ENCODE results near the gene EML3.

The EML3 gene

DNA sequence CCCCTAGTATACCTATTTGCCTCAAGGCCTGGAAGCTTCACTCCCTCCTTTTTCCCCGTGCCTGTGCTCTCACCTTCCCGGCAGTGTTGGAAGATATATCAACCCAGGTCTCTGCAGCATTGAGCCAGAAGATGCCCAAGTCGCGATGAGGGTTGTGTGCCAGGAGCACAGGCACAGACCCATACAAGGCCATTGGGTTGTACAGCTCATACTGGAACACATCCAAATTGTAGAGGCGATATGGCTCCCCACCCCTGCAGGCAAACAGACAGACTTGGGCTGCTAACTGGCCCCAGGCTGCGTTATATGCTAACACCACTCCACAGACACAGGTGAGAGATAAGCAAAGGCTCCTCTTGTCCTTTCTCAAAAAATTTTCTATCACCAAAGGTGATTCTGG, 19.9 kb upstream of the EML3 start:
- no peak for ATAC-seq
- TF ChIP-seq CREB5 (CRISPR knock-in tag; IDR thresholded peaks at IDR 0.05; ENCODE audit: low read depth) (no peak), ESRRG (CRISPR knock-in tag; IDR thresholded peaks at IDR 0.05) (no peak), TOX (CRISPR knock-in tag; IDR thresholded peaks at IDR 0.05; ENCODE audit: borderline replicate concordance) (no peak), ZNF70 (CRISPR knock-in tag; IDR thresholded peaks at IDR 0.05) (no peak), ZFP3 (CRISPR knock-in tag; IDR thresholded peaks at IDR 0.05) (no peak), ISL1 (CRISPR knock-in tag; IDR thresholded peaks at IDR 0.05) (no peak), ZNF8 (CRISPR knock-in tag; IDR thresholded peaks at IDR 0.05) (no peak)

DNA sequence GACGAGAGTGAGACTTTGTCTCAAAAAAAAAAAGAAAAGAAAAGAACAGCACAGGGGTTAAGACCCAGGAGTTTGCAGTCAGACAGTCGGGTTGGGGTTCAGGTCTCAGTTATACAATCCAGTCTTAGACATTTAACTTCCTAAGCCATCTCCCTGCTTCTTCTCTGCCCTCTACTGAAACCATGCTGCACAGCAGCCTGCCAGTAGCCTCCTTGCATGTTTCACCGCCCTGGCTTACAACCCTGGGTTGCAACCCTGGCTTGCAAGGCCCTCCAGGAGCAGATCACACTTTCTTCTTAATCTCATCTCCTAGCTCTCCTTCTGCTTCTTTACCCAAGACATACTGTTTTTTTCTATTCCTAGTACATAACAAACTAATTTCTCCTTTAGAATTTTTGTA, 15.1 kb upstream of the EML3 start:
- TF ChIP-seq RARB (CRISPR knock-in tag; IDR thresholded peaks at IDR 0.05) (no peak), ZNF8 (CRISPR knock-in tag; IDR thresholded peaks at IDR 0.05) (no peak), ESRRG (CRISPR knock-in tag; IDR thresholded peaks at IDR 0.05) (no peak), GLIS3 (CRISPR knock-in tag; IDR thresholded peaks at IDR 0.05) (no peak), PATZ1 (CRISPR knock-in tag; IDR thresholded peaks at IDR 0.05; ENCODE audit: borderline replicate concordance) (no peak), BACH2 (CRISPR knock-in tag; IDR thresholded peaks at IDR 0.05; ENCODE audit: borderline replicate concordance) (no peak), PPARA (CRISPR knock-in tag; IDR thresholded peaks at IDR 0.05; ENCODE audit: borderline replicate concordance) (no peak), TOX (CRISPR knock-in tag; IDR thresholded peaks at IDR 0.05; ENCODE audit: borderline replicate concordance) (no peak), ZNF70 (CRISPR knock-in tag; IDR thresholded peaks at IDR 0.05) (no peak), ZNF565 (CRISPR knock-in tag; conservative IDR thresholded peaks at IDR 0.05; ENCODE audit: low read depth) (no peak)
- TF ChIP-seq, protein P1, sequence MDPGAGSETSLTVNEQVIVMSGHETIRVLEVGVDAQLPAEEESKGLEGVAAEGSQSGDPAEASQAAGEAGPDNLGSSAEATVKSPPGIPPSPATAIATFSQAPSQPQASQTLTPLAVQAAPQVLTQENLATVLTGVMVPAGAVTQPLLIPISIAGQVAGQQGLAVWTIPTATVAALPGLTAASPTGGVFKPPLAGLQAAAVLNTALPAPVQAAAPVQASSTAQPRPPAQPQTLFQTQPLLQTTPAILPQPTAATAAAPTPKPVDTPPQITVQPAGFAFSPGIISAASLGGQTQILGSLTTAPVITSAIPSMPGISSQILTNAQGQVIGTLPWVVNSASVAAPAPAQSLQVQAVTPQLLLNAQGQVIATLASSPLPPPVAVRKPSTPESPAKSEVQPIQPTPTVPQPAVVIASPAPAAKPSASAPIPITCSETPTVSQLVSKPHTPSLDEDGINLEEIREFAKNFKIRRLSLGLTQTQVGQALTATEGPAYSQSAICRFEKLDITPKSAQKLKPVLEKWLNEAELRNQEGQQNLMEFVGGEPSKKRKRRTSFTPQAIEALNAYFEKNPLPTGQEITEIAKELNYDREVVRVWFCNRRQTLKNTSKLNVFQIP (CRISPR knock-in tag; IDR thresholded peaks at IDR 0.05; ENCODE audit: borderline replicate concordance, low read depth) = no peak
- peak; percentile 46 for ATAC-seq

- TF ChIP-seq TSHZ2 (CRISPR knock-in tag; IDR thresholded peaks at IDR 0.05) = no peak
- no peak for TF ChIP-seq ZFP30 (CRISPR knock-in tag; IDR thresholded peaks at IDR 0.05)
- no peak for TF ChIP-seq ZNF8 (CRISPR knock-in tag; IDR thresholded peaks at IDR 0.05)
- no peak for TF ChIP-seq PPARA (CRISPR knock-in tag; IDR thresholded peaks at IDR 0.05; ENCODE audit: borderline replicate concordance)
- TF ChIP-seq TOX (CRISPR knock-in tag; IDR thresholded peaks at IDR 0.05; ENCODE audit: borderline replicate concordance) = no peak
- no peak; the same call in 1 of the 2 replicates for TF ChIP-seq ZFP3 (CRISPR knock-in tag; IDR thresholded peaks at IDR 0.05)
- no peak for TF ChIP-seq ARNTL (CRISPR knock-in tag; IDR thresholded peaks at IDR 0.05; ENCODE audit: borderline replicate concordance, low read depth)
- TF ChIP-seq ISL1 (CRISPR knock-in tag; IDR thresholded peaks at IDR 0.05) = no peak
- TF ChIP-seq BACH2 (CRISPR knock-in tag; IDR thresholded peaks at IDR 0.05; ENCODE audit: borderline replicate concordance) = no peak
- TF ChIP-seq ZC3H10 (CRISPR knock-in tag; IDR thresholded peaks at IDR 0.05) = no peak
- no peak for TF ChIP-seq SNAI2 (CRISPR knock-in tag; IDR thresholded peaks at IDR 0.05)
- TF ChIP-seq, protein P1 (CRISPR knock-in tag; IDR thresholded peaks at IDR 0.05; ENCODE audit: borderline replicate concordance, low read depth) = no peak
- no peak for TF ChIP-seq ZNF70 (CRISPR knock-in tag; IDR thresholded peaks at IDR 0.05)
- TF ChIP-seq GLIS3 (CRISPR knock-in tag; IDR thresholded peaks at IDR 0.05) = no peak
- TF ChIP-seq, protein P2, sequence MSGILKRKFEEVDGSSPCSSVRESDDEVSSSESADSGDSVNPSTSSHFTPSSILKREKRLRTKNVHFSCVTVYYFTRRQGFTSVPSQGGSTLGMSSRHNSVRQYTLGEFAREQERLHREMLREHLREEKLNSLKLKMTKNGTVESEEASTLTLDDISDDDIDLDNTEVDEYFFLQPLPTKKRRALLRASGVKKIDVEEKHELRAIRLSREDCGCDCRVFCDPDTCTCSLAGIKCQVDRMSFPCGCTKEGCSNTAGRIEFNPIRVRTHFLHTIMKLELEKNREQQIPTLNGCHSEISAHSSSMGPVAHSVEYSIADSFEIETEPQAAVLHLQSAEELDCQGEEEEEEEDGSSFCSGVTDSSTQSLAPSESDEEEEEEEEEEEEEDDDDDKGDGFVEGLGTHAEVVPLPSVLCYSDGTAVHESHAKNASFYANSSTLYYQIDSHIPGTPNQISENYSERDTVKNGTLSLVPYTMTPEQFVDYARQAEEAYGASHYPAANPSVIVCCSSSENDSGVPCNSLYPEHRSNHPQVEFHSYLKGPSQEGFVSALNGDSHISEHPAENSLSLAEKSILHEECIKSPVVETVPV (CRISPR knock-in tag; IDR thresholded peaks at IDR 0.05) = no peak
- TF ChIP-seq PATZ1 (CRISPR knock-in tag; IDR thresholded peaks at IDR 0.05; ENCODE audit: borderline replicate concordance) = no peak
- TF ChIP-seq RARB (CRISPR knock-in tag; IDR thresholded peaks at IDR 0.05) = no peak
- no peak for ATAC-seq
Measured at GRCh38 chr11:62622476-62623089, 10.0 kb upstream of the EML3 start.

Measured in SK-N-SH treated with all-trans-retinoic acid at 6 μM for 48 hours (cell line).